HG03354 (cell line): ENCODE data around the gene PDF.

Source experiments
- ATAC-seq: cut with Tn5 transposase; IDR thresholded peaks from one replicate; pipeline ENCODE4 v1.9.1; 2021; ENCODE audit warnings: mild to moderate bottlenecking; ENCODE audit not compliant: unreplicated experiment, poor library complexity, severe bottlenecking

PDF gene

GRCh38 chr16:69340095-69340644 is 9.8 kb upstream of the PDF start:
- no peak for ATAC-seq

- ATAC-seq: peak; percentile 93
Measured at GRCh38 chr16:69339289-69340094, 9.1 kb upstream of the PDF start, which contains the start of the genes COG8 and NIP7. COG8 (minus strand) TSS chr16:69339564; CDS start chr16:69339552, 12 bp downstream. NIP7 (plus strand) TSS chr16:69339772; CDS start chr16:69339830, 58 bp downstream.

GRCh38 chr16:69338557-69339288 is 8.3 kb upstream of the PDF start:
- ATAC-seq: no peak

GRCh38 chr16:69334696-69335095 is 4.3 kb upstream of the PDF start:
- no peak for ATAC-seq

GRCh38 chr16:69329369-69330285 is 761 bp downstream of the PDF start:
- peak; percentile 52 for ATAC-seq

GRCh38 chr16:69328854-69329316 is 1.5 kb downstream of the PDF start:
- ATAC-seq: no peak

GRCh38 chr16:69327585-69328310 is 2.6 kb downstream of the PDF start:
- no peak for ATAC-seq

GRCh38 chr16:69326172-69326873 is 4.1 kb downstream of the PDF start:
- no peak for ATAC-seq

- ATAC-seq: no peak
Measured at GRCh38 chr16:69325784-69326171, 4.6 kb downstream of the PDF start.

GRCh38 chr16:69324585-69325253 is 5.7 kb downstream of the PDF start:
- no peak for ATAC-seq

- no peak for ATAC-seq
Measured at GRCh38 chr16:69324013-69324531, 6.3 kb downstream of the PDF start.

GRCh38 chr16:69323415-69323814 is 7.0 kb downstream of the PDF start:
- ATAC-seq: no peak

- ATAC-seq: no peak
Measured at GRCh38 chr16:69322343-69322742, 8.0 kb downstream of the PDF start.

- ATAC-seq: no peak
Measured at GRCh38 chr16:69321080-69321479, 9.3 kb downstream of the PDF start.

GRCh38 chr16:69320740-69321073 is 9.7 kb downstream of the PDF start:
- ATAC-seq: no peak

- ATAC-seq: no peak
Measured at GRCh38 chr16:69319826-69320739, 10.3 kb downstream of the PDF start.

GRCh38 chr16:69319381-69319780 is 11.0 kb downstream of the PDF start:
- ATAC-seq: no peak
